Liver (tissue), 3 donors: ENCODE data around the gene FLNA.

ENCODE experiments used
- GABPA ChIP-seq, 2 donors: IDR thresholded peaks in 1 of 2; conservative IDR thresholded peaks in 1 of 2; 2 replicates each; pipeline ENCODE4 v1.6.1; 2016; ENCODE audit warnings: antibody characterized with exemption in 2 of 2, mild to moderate bottlenecking in 1 of 2, moderate library complexity in 1 of 2
- RXRA ChIP-seq, 2 donors: IDR thresholded peaks; 2 replicates each; pipeline ENCODE4 v1.6.1; 2017 to 2018; ENCODE audit warnings: antibody characterized with exemption in 2 of 2, mild to moderate bottlenecking in 1 of 2
- TAF1 ChIP-seq: conservative IDR thresholded peaks from 2 replicates; pipeline ENCODE4 v1.6.1; 2016; ENCODE audit warnings: antibody characterized with exemption, mild to moderate bottlenecking
- TF ChIP-seq, protein P1 (sequence below): fragments of 150-350 bp; IDR thresholded peaks from 2 replicates; pipeline ENCODE4 v1.5.1; 2017; ENCODE audit warnings: improper control_type of control experiment, low read depth, low read length; ENCODE audit not compliant: missing input control
- TF ChIP-seq, protein P2 (sequence below): IDR thresholded peaks from 2 replicates; pipeline ENCODE4 v1.6.1; 2016; ENCODE audit warnings: antibody characterized with exemption
- donor health status: healthy.
- donor health status: healthy.

DNA sequence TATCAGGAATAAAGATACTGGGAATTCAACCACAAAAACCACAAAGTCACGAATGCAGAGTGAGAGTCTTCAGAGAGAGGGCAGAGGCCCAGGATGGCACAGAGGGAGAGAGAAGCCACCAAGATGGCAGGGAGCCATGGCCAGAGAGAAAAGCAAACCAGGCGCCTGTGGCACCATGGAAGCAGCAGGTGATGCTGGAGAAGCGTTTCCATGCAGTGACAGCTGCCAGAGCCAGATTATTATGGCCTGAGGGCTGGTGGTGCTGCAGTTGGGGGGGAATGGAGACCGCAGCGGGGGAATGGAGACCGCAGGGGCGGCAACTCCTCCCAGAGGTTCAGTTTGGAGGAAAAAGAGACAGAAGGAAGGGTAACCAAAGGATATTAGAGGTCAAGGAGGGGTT lies 42.7 kb upstream of the FLNA start:
- TF ChIP-seq TAF1 (no peak), RXRA (IDR thresholded peaks at IDR 0.05) (no peak), GABPA (IDR thresholded peaks at IDR 0.05 in 1 of 2, conservative IDR thresholded peaks at IDR 0.05 in 1 of 2) (no peak)
- TF ChIP-seq, protein P1, sequence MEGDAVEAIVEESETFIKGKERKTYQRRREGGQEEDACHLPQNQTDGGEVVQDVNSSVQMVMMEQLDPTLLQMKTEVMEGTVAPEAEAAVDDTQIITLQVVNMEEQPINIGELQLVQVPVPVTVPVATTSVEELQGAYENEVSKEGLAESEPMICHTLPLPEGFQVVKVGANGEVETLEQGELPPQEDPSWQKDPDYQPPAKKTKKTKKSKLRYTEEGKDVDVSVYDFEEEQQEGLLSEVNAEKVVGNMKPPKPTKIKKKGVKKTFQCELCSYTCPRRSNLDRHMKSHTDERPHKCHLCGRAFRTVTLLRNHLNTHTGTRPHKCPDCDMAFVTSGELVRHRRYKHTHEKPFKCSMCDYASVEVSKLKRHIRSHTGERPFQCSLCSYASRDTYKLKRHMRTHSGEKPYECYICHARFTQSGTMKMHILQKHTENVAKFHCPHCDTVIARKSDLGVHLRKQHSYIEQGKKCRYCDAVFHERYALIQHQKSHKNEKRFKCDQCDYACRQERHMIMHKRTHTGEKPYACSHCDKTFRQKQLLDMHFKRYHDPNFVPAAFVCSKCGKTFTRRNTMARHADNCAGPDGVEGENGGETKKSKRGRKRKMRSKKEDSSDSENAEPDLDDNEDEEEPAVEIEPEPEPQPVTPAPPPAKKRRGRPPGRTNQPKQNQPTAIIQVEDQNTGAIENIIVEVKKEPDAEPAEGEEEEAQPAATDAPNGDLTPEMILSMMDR, result no peak
- TF ChIP-seq, protein P2, sequence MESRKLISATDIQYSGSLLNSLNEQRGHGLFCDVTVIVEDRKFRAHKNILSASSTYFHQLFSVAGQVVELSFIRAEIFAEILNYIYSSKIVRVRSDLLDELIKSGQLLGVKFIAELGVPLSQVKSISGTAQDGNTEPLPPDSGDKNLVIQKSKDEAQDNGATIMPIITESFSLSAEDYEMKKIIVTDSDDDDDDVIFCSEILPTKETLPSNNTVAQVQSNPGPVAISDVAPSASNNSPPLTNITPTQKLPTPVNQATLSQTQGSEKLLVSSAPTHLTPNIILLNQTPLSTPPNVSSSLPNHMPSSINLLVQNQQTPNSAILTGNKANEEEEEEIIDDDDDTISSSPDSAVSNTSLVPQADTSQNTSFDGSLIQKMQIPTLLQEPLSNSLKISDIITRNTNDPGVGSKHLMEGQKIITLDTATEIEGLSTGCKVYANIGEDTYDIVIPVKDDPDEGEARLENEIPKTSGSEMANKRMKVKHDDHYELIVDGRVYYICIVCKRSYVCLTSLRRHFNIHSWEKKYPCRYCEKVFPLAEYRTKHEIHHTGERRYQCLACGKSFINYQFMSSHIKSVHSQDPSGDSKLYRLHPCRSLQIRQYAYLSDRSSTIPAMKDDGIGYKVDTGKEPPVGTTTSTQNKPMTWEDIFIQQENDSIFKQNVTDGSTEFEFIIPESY, result no peak
